GM12878 (cell line): ENCODE data around the gene PABPN1. TPM values are rescaled to one million over a fixed set of nuclear protein-coding genes. Genes with fewer than 3 reads are reported as not detected.

Experiments
- ATAC-seq: fragments of 200-7000 bp; cut with Tn5 transposase; 3 replicates; pipeline ENCODE4 v1.9.1; 2020; ENCODE audit warnings: mild to moderate bottlenecking, moderate library complexity
- BruUV-seq: library from RNA; stranded (reverse); fragments of 400-500 nt; replicated peaks from 2 replicates; lab custom pipeline; 2021; lab: Mats Ljungman, UMichigan
- CTCF ChIA-PET: fragments of 300-600 bp; sonication (Branson Sonifier 250); formaldehyde crosslinking; extraction: SDS; loops from one replicate; lab custom pipeline; 2021; ENCODE audit warnings: inconsistent platforms; lab: Yijun Ruan, JAX
- POLR2A ChIA-PET: fragments of 350-600 bp; formaldehyde crosslinking; extraction: SDS; loops from one replicate; lab custom pipeline; 2021; ENCODE audit warnings: inconsistent platforms; lab: Charles Lee
- RAD21 ChIA-PET: fragments of 300-600 bp; sonication (Branson Sonifier 250); formaldehyde crosslinking; loops from one replicate; lab custom pipeline; 2023; ENCODE audit warnings: antibody characterized with exemption; ENCODE audit not compliant: unreplicated experiment; lab: Charles Lee
- SMC1A ChIA-PET: fragments of 300-600 bp; sonication (Branson Sonifier 250); formaldehyde crosslinking; loops from one replicate; lab custom pipeline; 2023; ENCODE audit not compliant: unreplicated experiment, uncharacterized antibody; lab: Charles Lee
- DNase-seq: peaks from one replicate; pipeline ENCODE4 v3.0.0-alpha.2; 2011; ENCODE audit warnings: low read depth, low spot score
- FAIRE-seq: peaks from 3 replicates; lab custom pipeline; 2011; peaks lifted over from hg19 to GRCh38; lab: Jason Lieb, UNC
- H2AFZ ChIP-seq: 2 replicates; pipeline ENCODE4 v1.6.0; 2011; ENCODE audit warnings: low read depth, low read length, control low read depth; ENCODE audit not compliant: control insufficient read depth
- H3K27ac ChIP-seq: 2 replicates; pipeline ENCODE4 v1.5.1; 2011; ENCODE audit warnings: control low read depth; ENCODE audit not compliant: control insufficient read depth, insufficient read depth
- H3K27me3 ChIP-seq, 2 experiments: replicated peaks in 1 of 2; 2 replicates each; pipeline versions ENCODE4 v1.6.0 to v1.6.1; 2011; ENCODE audit warnings: low read length in 1 of 2; ENCODE audit not compliant: control insufficient read depth in 2 of 2, insufficient read depth in 2 of 2
- H3K36me3 ChIP-seq, 2 experiments: 2 replicates each; pipeline ENCODE4 v1.5.1; 2011; ENCODE audit warnings: low read length in 1 of 2; ENCODE audit not compliant: control insufficient read depth in 2 of 2, insufficient read depth in 2 of 2
- H3K4me1 ChIP-seq: 2 replicates; pipeline ENCODE4 v1.6.1; 2011; ENCODE audit warnings: mild to moderate bottlenecking, low read length, moderate library complexity, mixed read lengths; ENCODE audit not compliant: control insufficient read depth, insufficient read depth
- H3K4me2 ChIP-seq: 2 replicates; pipeline ENCODE4 v1.6.0; 2011; ENCODE audit warnings: control low read depth; ENCODE audit not compliant: control insufficient read depth, insufficient read depth
- H3K4me3 ChIP-seq: fragments of 200-600 bp; sonication (generic); 2 replicates; pipeline ENCODE4 v1.5.1; 2016
- H3K79me2 ChIP-seq: 2 replicates; pipeline ENCODE4 v1.6.0; 2011; ENCODE audit warnings: low read length; ENCODE audit not compliant: control insufficient read depth, insufficient read depth
- H3K9ac ChIP-seq: 2 replicates; pipeline ENCODE4 v1.8.0; 2011; ENCODE audit warnings: low read length, control low read depth, mixed read lengths; ENCODE audit not compliant: control insufficient read depth, insufficient read depth
- H3K9me3 ChIP-seq: replicated peaks from 3 replicates; pipeline ENCODE4 v1.5.1; 2011; ENCODE audit warnings: mild to moderate bottlenecking, low read length; ENCODE audit not compliant: control insufficient read depth, insufficient read depth
- H4K20me1 ChIP-seq: 2 replicates; pipeline ENCODE4 v1.6.0; 2011; ENCODE audit not compliant: control insufficient read depth, insufficient read depth
- CREB1 ChIP-seq: IDR thresholded peaks from 2 replicates; pipeline ENCODE4 v1.6.1; 2012; ENCODE audit warnings: low read depth, mild to moderate bottlenecking, inconsistent platforms
- CREM ChIP-seq: IDR thresholded peaks from 2 replicates; pipeline ENCODE4 v1.6.1; 2014; ENCODE audit warnings: antibody characterized with exemption, low read depth
- E2F4 ChIP-seq: IDR thresholded peaks from 2 replicates; pipeline ENCODE4 v1.6.1; 2012; ENCODE audit warnings: low read depth, low read length, improper control_type of control experiment
- GATAD2B ChIP-seq: fragments of 450-650 bp; conservative IDR thresholded peaks from 2 replicates; pipeline ENCODE4 v1.6.1; 2017; ENCODE audit warnings: low read depth, mild to moderate bottlenecking, moderate library complexity
- JUNB ChIP-seq: IDR thresholded peaks from 2 replicates; pipeline ENCODE4 v1.6.1; 2016; ENCODE audit warnings: antibody characterized with exemption, mild to moderate bottlenecking
- NFYB ChIP-seq: IDR thresholded peaks from 2 replicates; pipeline ENCODE4 v1.6.1; 2011; ENCODE audit warnings: low read depth, mild to moderate bottlenecking, low read length, improper control_type of control experiment, moderate library complexity; ENCODE audit not compliant: insufficient read depth
- NR2C1 ChIP-seq: fragments of 450-650 bp; IDR thresholded peaks from 2 replicates; pipeline ENCODE4 v1.6.1; 2017; ENCODE audit warnings: antibody characterized with exemption, mild to moderate bottlenecking, moderate library complexity
- POLR2A ChIP-seq: IDR thresholded peaks from 2 replicates; pipeline ENCODE4 v1.6.1; 2011; ENCODE audit warnings: low read depth, mild to moderate bottlenecking, low read length
- POLR2AphosphoS5 ChIP-seq: IDR thresholded peaks from 2 replicates; pipeline ENCODE4 v1.6.1; 2011; ENCODE audit warnings: mild to moderate bottlenecking, low read length, inconsistent platforms
- POU2F2 ChIP-seq: IDR thresholded peaks from 3 replicates; pipeline ENCODE4 v1.6.1; 2011; ENCODE audit warnings: low read depth, mild to moderate bottlenecking, low read length, borderline replicate concordance
- RCOR1 ChIP-seq: conservative IDR thresholded peaks from 2 replicates; pipeline ENCODE4 v1.6.1; 2012; ENCODE audit warnings: low read depth, low read length, improper control_type of control experiment
- SMARCA5 ChIP-seq: fragments of 450-650 bp; IDR thresholded peaks from 2 replicates; pipeline ENCODE4 v1.6.1; 2017; ENCODE audit warnings: mild to moderate bottlenecking
- SMC3 ChIP-seq: IDR thresholded peaks from 2 replicates; pipeline ENCODE4 v1.6.1; 2011; ENCODE audit warnings: low read length, improper control_type of control experiment, borderline replicate concordance
- TCF3 ChIP-seq: IDR thresholded peaks from 2 replicates; pipeline ENCODE4 v1.6.1; 2012; ENCODE audit warnings: low read depth, mild to moderate bottlenecking, low read length, borderline replicate concordance; ENCODE audit not compliant: insufficient read depth
- USF2 ChIP-seq: IDR thresholded peaks from 2 replicates; pipeline ENCODE4 v1.6.1; 2011; ENCODE audit warnings: low read depth, low read length, improper control_type of control experiment, borderline replicate concordance
- ZNF217 ChIP-seq: fragments of 450-650 bp; IDR thresholded peaks from 2 replicates; pipeline ENCODE4 v1.6.1; 2017; ENCODE audit warnings: antibody characterized with exemption, mild to moderate bottlenecking
- ZNF274 ChIP-seq: IDR thresholded peaks from one replicate; pipeline ENCODE4 v1.8.0; 2011; ENCODE audit not compliant: insufficient read length, insufficient read depth
- ZNF687 ChIP-seq: fragments of 450-650 bp; IDR thresholded peaks from 2 replicates; pipeline ENCODE4 v1.6.1; 2017; ENCODE audit warnings: mild to moderate bottlenecking, moderate library complexity
- WGBS: methylation state at CpG from one replicate; pipeline ENCODE4 v1.1.6; 2016; ENCODE audit warnings: low lambda C conversion rate; ENCODE audit not compliant: insufficient replicate concordance, insufficient coverage; ENCODE audit errors: missing lambda C conversion rate; 5-methylcytosine and 5-hydroxymethylcytosine counted together
- in situ Hi-C: fragments of 300-500 bp; cut with MboI; formaldehyde crosslinking; loops from 9 replicates; pipeline ENCODE4 v1.14.3; 2018; ENCODE audit warnings: mixed read lengths
- intact Hi-C: fragments of 100-400 bp; cut with micrococcal nuclease; formaldehyde crosslinking; loops from one replicate; pipeline ENCODE4 v1.14.2; 2022; ENCODE audit not compliant: unreplicated experiment
- polyA plus RNA-seq, 11 experiments: library from polyadenylated mRNA; depleted of rRNA in 4 of 11; unstranded in 6 of 11; stranded (reverse) in 5 of 11; fragments of >200 nt; fragmentation: Nextera tagmentation in 4 of 11; fragmentation: Illumina TruSeq in 1 of 11; extraction: Ambion mirVana in 4 of 11; extraction: Trizol in 1 of 11; gene quantifications; 1 replicate in 1 of 11; 2 replicates in 10 of 11; pipeline versions ENCODE4 v1.2.1 to v1.2.3, GENCODE V29; 2011 to 2016; ENCODE audit warnings: inconsistent platforms in 2 of 11, missing spikeins in 2 of 11, low read depth in 1 of 11
- total RNA-seq, 4 experiments: library from RNA; depleted of rRNA in 3 of 4; stranded (reverse); fragments of >200 nt in 3 of 4; fragmentation: Illumina TruSeq in 1 of 4; extraction: Trizol in 1 of 4; gene quantifications; 2 replicates each; pipeline versions ENCODE4 v1.2.1 to v1.2.3, GENCODE V29; 2013 to 2021

The PABPN1 gene
- total and polyA plus RNA-seq, 10 of the 15 experiments (the other 5 are each of a cell fraction or from before 2014, with no cell fraction given): 31.3 to 248 (median 103) TPM

- POLR2A ChIA-PET: interaction anchor here (1.5 to 5.7 kb wide), 3 partner anchors 15 to 20 kb away, joined by 3 to 98 read pairs (median 28); partner anchors contain the start of genes HOMEZ and PABPN1
- H3K4me3 ChIP-seq: peak overlapping the region; percentile 73
- H4K20me1 ChIP-seq: no peaks in the 10 kb centered on the region
- H3K4me1 ChIP-seq: peaks cover 11% of the 10 kb centered on the region
- ATAC-seq: peak; percentile 90
- BruUV-seq: no TSS peak
- RAD21 ChIA-PET: interaction anchor here (0.9 to 8.7 kb wide), 6 partner anchors 15 to 233 kb away, joined by 3 to 103 read pairs (median 4); partner anchors contain the start of genes HOMEZ and PABPN1
- peak overlapping the region; percentile 85 for H3K27ac ChIP-seq
- FAIRE-seq: peak; percentile 86
- no peaks in the 10 kb centered on the region for H3K9me3 ChIP-seq
- no peaks in the 10 kb centered on the region for H3K27me3 ChIP-seq
- H2AFZ ChIP-seq: peak overlapping the region; percentile 92
- peak overlapping the region; percentile 78 for H3K9ac ChIP-seq
- no peaks in the 10 kb centered on the region for H3K36me3 ChIP-seq
- H3K79me2 ChIP-seq: peaks cover 12% of the 10 kb centered on the region
- WGBS: under 1% methylated on average over 71 of the region's 87 CpGs
- in situ Hi-C loops (loop anchor here (10.0 to 25.0 kb wide), 2 partner anchors 811 to 1133 kb away; partner anchors contain the start of genes DCAF11 and NRL), intact Hi-C loops (loop anchor here (1.0 to 2.0 kb wide), 2 partner anchors 20 to 181 kb away; partner anchors contain the start of gene PABPN1)
- SMC1A ChIA-PET: interaction anchor here (0.8 to 7.1 kb wide), 8 partner anchors 9 to 230 kb away, joined by 3 to 48 read pairs (median 3); partner anchors contain the start of genes HOMEZ and PABPN1
- CTCF ChIA-PET: interaction anchor here (0.9 to 5.8 kb wide), 16 partner anchors 10 to 295 kb away, joined by 3 to 77 read pairs (median 6); partner anchors contain the start of genes CDH24, HOMEZ, JPH4 and PABPN1
- H3K4me2 ChIP-seq: peak overlapping the region; percentile 73
- peak; percentile 91 for DNase-seq
- TF ChIP-seq POLR2A (peak; percentile 78), CREM (peak; percentile 52), ZNF274 (no peak), NR2C1 (peak; percentile 48), POU2F2 (peak; percentile 54; the same call in 1 of the 3 replicates), E2F4 (no peak), ZNF217 (no peak), RCOR1 (no peak), TCF3 (0 out of 2 replicates have a peak, but pooled peaks have one; percentile 29), USF2 (peak; percentile 38), SMARCA5 (peak; percentile 88), GATAD2B (peak; percentile 80), SMC3 (no peak), JUNB (no peak), CREB1 (peak; percentile 72), NFYB (0 out of 2 replicates have a peak, but pooled peaks have one; percentile 60), ZNF687 (peak; percentile 75), POLR2AphosphoS5 (no peak)
Measured at GRCh38 chr14:23301288-23301968, 19.8 kb upstream of the PABPN1 start.
